HCT116 (cell line): Measurements from ENCODE around the gene VPS11. TPM values are rescaled to one million over a fixed set of nuclear protein-coding genes. Genes with fewer than 3 reads are reported as not detected.

Experiments used
- ATF3 ChIP-seq: IDR thresholded peaks from 2 replicates; pipeline ENCODE4 v1.6.1; 2012
- CTCF ChIP-seq, 3 experiments: fragments of 200-600 bp in 1 of 3; sonication (generic) in 1 of 3; IDR thresholded peaks in 2 of 3; conservative IDR thresholded peaks in 1 of 3; 2 replicates each; pipeline ENCODE4 v1.5.1; 2012 to 2017; ENCODE audit warnings: low read depth in 2 of 3, low read length in 2 of 3, antibody characterized with exemption in 1 of 3, borderline replicate concordance in 1 of 3, control low read depth in 1 of 3, mild to moderate bottlenecking in 1 of 3, mixed read lengths in 1 of 3, mixed run types in 1 of 3, moderate library complexity in 1 of 3; ENCODE audit not compliant: insufficient read depth in 1 of 3
- FOSL1 ChIP-seq: IDR thresholded peaks from 2 replicates; pipeline ENCODE4 v1.6.1; 2012; ENCODE audit warnings: low read depth
- POLR2A ChIP-seq: IDR thresholded peaks from 2 replicates; pipeline ENCODE4 v1.7.0; 2011; ENCODE audit warnings: borderline replicate concordance; ENCODE audit not compliant: insufficient read depth, insufficient read length; ENCODE audit errors: extremely low read depth
- POLR2AphosphoS5 ChIP-seq: IDR thresholded peaks from 2 replicates; pipeline ENCODE4 v1.6.1; 2011; ENCODE audit warnings: mild to moderate bottlenecking, low read depth, low read length, moderate library complexity
- SP1 ChIP-seq: IDR thresholded peaks from 2 replicates; pipeline ENCODE4 v1.6.1; 2012; ENCODE audit warnings: low read depth
- SRF ChIP-seq: IDR thresholded peaks from 2 replicates; pipeline ENCODE4 v1.6.1; 2012; ENCODE audit warnings: low read depth
- TCF7L2 ChIP-seq: IDR thresholded peaks from 2 replicates; pipeline ENCODE4 v1.7.0; 2011; ENCODE audit warnings: borderline replicate concordance, inconsistent platforms; ENCODE audit not compliant: insufficient read depth, insufficient read length; ENCODE audit errors: extremely low read depth
- ZBTB33 ChIP-seq: IDR thresholded peaks from 2 replicates; pipeline ENCODE4 v1.6.1; 2011; ENCODE audit warnings: mild to moderate bottlenecking, low read length, moderate library complexity; ENCODE audit not compliant: insufficient replicate concordance; ENCODE audit errors: extremely low read depth
- ZNF274 ChIP-seq: fragments of 200-500 bp; sonication (Bioruptor generic); IDR thresholded peaks from 2 replicates; pipeline ENCODE4 v1.6.1; 2014; ENCODE audit warnings: mild to moderate bottlenecking, low read depth, low read length, inconsistent platforms
- total RNA-seq: library from RNA; stranded (reverse); gene quantifications from one replicate; pipeline ENCODE4 v1.2.1, GENCODE V29; 2021; ENCODE audit not compliant: unreplicated experiment

VPS11 gene
- total RNA-seq, 1 experiment from 2014 or later: 20.4 TPM

GRCh38 chr11:119018074-119018938 lies 49.3 kb upstream of the VPS11 start, which contains the start of the genes RPS25 and TRAPPC4 (continued):
- TF ChIP-seq FOSL1 (no peak), SP1 (peak; percentile 80), ZNF274 (no peak), POLR2AphosphoS5 (peak; percentile 87), CTCF (IDR thresholded peaks at IDR 0.05 in 2 of 3, conservative IDR thresholded peaks at IDR 0.05 in 1 of 3; ENCODE audit: borderline replicate concordance in 1 of 3, insufficient read depth in 1 of 3, low read depth in 2 of 3, low read length in 2 of 3) (no peak), ZBTB33 (no peak), POLR2A (peak; percentile 79), TCF7L2 (peak; percentile 88), ATF3 (no peak), SRF (no peak; the same call in 1 of the 2 replicates)
- TF ChIP-seq, all 23 proteins: peak for 9
